Measurements from ENCODE around the gene PDAP1.
A peak's percentile ranks its signal among the peaks of the same experiment; 100 is the strongest.
"Not testable (repeated sequence)": the region's sequence is repeated elsewhere in the genome, so short reads cannot be mapped to it uniquely, and the experiment has no call there.

Gene PDAP1

DNA sequence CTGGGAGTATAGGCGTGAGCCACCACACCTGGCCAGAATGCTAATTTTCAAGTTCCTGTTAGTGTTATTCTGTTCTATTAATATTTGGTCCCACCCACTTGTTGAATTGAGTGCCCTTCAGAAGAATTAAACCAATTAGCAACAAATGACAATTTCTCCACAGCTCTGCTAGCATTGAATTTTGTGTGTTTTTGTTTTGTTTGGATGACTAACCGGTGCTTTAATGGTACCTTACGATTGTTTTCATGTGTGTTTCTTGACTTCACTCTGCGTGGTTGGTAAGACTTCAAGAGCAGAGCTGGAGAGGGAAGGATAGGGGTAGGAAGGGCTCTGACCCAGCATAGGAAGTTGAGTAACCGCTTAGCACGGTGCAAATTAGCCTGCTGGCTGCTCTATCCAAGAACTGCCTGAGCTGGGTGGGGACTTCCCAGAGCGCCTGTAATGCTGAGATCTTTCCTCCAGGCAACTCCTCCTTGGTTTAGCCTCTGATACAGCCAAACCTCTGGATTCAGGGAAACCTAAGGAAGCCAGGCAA is 29.3 kb downstream of the PDAP1 start:
- DNase-seq (ENCODE audit: low spot score), result peak; percentile 53

DNA sequence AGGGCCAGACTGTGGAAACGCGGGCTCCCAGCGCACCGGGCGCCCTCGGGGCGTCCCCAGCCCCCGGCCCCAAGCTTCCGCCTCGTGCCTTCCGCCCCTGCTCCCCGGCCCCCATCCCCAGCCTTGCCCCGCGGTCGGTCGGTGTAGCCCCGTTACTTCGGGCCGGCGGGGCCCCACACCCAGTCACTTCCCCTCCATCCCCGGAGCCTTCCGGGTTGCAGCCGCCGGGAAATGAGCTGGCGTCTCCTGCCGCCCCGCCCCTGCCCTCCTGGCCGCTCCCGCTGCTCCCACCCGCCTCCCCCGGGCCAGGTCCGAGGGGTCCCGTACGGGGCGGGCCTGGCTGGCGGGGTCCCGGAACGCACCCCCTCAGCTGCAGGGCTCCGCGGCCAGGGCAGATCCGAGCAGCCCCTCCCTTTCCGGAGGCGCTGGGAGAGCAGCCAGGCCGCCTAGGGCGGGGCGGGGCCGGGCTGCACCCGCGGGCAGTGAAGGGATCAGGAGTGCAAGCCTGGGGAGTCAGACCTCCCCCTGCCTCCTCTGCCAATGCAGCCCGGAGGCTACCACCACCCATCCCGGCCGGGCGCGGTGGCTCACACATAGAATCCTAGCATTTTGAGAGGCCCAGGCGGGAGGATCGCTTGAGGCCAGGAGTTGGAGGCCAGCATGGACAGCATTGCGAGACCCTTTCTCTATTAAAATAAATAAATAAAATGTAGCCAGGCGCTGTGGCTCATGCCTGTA is 33.2 kb downstream of the PDAP1 start:
- peak; percentile 66 for DNase-seq (ENCODE audit: low spot score)

DNA sequence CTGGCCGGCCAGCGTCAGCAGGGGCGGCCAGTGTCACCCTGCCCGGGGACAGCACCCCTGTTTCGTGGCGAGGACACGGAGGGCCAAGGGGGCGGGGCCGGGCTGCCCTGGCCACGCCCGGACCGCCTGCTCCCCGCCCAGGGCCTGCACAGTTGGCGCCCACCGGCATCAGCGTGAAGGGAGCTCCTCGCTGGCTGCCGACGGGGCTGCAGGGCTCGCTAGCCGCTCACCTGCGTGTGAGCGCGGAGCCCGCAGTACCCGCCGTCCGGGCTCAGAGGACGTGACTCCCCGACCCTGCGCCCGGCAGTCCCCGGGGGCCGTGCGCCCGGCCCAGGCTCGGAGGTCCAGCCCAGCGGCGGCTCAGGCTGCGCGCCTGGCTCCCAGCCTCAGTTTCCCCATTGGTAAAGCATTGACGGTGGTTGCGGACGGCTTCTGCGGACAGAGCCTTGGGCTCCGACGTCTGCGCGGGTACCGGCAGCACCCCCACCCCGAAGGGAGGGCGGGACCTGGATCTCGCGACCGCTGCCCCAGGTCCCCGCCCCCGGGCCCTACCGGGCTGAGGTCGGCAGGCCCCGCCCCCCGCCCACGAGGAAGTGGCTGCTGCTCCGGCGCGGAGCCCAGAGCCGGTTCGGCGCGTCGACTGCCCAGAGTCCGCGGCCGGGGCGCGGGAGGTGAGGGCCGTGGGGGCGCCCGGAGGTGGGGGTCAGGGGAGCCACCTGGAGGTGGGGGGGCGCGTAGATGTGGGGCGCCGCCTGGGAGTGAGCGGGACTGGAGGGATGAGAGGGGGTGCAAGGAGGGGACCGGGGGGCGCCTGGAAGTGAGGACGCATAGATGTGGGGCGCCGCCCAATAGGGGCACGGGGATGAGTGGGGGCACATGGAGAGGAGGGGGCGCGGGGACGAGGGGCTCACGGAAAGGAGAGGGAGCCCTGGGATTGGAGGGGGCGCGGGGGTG is 34.0 kb downstream of the PDAP1 start, which contains the start of gene ARPC1B:
ARPC1B (plus strand) TSS at position 620 of the 954 bp plus-strand sequence. CDS start 10,985 bp downstream, outside the sequence.
- no peak for DNase-seq (ENCODE audit: low spot score)

DNA sequence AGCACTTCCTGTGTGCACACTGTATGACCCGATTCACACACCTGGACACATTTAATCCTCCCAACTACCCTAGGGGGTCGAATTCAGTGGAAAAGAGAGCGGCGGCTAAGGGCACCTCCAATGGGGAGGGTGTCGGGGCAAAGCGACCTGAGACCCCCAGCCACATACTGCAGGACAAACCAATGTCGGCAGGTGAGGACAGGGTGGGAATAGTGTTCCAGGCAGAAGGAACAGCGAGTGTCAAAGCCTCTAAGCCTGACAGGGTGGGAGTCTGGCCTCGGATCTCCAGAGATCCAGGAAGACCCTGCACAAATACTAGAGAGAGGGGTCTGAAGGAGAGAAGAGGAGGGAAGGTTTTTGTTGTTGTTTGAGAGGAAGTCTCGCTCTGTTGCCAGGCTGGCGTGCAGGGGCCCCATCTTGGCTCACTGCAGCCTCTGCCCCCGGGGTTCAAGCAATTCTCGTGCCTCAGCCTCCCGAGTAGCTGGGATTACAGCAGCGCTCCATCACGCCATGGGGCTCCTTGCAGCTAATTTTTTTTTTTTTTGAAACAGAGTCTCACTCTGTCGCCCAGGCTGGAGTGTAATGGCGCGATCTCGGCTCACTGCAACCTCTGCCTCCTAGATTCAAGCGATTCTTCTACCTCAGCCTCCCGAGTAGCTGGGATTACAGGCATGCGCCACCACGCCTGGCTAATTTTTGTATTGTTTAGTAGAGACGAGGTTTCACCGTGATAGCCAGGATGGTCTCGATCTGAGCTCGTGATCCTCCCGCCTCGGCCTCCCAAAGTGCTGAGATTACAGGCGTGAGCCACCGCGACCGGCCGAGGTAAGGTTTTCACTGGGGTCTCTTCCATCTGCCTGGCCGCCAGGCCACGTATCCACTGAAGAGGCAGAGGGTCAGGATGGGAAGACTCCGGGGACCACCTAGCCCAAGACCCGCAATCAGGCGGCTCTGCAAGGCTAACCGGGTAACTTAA is 35.0 kb downstream of the PDAP1 start:
- no peak for DNase-seq (ENCODE audit: low spot score)

DNA sequence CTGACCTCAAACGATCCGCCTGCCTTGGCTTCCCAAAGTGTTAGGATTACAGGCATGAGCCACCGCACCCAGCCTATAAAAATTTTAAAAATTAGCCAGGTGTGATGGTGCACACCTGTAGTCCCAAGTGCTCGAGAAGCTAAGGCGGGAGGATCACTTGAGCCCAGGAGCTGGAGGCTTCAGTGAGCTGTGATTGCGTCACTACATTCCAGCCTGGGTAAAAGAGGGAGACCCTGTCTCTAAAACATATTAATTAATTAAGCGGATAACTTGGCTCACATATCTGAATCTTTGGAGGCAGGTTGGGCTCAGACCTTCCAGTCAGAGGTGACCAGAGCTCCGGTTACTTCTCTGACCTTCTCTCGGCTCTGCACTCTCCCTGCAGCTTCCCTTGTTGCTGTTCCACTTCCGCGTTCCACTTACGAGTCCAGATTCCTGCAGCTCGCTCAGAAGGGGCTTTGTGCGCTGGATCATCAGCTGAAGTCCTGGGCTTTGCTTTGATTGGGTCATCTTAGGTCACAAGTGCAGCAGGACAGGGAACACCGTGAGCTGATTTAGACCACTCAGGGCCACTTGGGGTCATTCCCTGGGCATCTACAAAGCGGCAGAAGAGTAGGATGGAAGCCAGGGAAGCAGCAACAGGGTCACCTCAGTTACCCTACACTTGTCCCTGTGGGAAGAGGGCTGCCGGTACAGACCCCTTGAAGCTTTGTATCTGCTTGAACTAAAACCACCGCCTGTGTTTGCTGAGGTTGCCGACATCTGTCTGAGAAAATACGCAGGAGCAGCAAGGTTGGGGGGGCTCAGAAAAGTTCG is 35.9 kb downstream of the PDAP1 start:
- DNase-seq (ENCODE audit: low spot score), result no peak

DNA sequence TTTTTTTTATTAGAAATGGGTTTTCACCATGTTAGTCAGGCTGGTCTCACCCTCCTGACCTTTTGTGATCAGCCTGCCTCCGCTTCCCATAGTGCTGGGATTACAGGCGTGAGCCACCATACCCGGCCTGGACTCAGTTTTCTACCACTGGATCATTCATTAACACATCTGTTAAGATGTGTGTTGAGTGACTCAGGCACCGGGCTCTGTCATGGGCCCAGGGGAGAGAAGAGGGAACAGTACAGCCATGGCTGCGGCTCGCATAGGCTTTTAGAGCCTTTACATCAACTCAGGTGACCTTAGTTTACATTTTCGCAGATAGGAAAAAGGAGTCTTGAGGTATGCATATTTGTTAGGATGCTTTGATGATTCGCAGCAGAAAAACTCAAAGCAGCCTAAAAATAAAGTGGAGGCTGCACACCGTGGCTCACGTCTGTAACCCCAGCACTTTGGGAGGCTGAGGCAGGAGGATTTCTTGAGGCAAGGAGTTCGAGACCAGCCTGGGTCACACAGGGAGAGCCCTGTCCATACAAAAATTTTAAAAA is 36.9 kb downstream of the PDAP1 start:
- no peak for DNase-seq (ENCODE audit: low spot score)

DNA sequence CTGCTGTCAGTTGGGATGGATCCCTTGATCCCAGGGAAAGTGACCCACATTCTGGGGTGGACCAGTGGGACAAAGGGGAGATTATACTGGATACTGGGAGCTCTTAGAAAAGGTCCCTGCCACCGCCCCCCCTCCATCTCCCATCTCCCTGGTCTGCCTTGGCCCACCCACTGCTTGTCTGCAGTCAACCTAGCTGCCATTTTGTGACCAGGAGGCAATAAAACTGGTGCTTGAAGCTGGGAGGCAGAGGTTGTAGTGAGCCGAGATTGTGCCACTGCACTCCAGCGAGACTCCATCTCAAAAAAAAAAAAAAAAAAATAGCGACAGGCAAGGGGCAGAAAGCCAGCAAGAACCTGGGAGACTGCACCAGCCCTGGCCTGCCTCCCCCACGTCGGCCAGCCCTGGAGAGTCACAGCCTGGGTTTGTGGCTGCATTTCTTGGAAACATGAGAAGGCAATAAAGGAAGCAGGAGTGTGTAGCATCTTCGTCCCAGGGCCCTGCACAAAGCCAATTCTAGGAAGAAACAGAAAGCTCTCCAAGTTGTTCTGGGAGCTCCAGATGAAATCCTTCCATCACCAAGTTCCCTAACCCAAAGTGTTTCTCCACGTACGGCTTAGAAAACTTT is 38.5 kb downstream of the PDAP1 start:
- DNase-seq (ENCODE audit: low spot score), result no peak

DNA sequence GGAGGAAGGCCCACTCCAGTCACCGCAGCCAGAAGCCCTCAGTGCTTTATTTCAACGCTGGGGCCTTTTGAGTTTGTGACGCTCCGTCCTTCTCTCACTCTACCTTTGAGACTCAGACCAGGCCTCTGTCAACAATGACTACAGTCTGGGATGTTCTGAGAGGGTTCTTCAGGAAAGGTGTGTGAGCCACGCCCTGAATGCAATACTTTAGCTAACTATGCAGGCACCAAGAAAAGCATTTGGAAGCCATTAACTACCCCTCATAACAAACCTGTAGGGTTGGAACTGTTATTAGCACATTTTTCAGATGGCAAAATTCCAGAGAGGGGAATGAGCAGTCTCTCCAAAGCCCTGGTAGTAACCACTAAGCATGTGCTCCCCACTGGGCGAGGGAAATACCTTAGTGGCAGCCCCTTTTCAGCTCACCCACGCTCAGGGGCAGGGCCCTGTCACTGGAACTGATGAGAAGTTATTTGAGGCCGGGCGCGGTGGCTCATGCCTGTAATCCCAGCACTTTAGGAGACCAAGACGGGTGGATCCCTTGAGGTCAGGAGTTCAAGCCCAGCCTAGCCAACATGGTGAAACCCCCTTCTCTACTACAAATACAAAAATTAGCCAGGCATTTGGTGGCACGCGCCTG is 39.5 kb downstream of the PDAP1 start:
- no peak for DNase-seq (ENCODE audit: low spot score)

DNA sequence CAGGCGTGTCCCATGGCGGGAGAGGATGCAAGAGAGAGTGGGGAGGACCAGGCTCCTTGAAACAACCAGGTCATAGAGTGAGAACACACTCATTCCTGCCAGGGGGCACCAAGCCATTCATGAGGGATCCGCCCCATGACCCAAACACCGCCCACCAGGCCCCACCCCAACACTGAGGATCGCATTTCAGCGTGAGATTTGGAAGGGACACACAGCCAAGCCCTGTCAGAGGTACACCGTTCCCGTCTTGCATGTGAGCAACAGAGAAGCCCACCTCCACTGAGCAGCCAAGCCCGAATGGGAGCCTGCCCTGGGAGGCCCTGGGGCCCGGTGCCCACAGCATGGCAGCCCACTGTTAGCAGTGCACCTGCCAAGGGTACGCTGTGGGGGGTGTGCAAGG is 41.8 kb downstream of the PDAP1 start:
- DNase-seq (ENCODE audit: low spot score), result no peak

DNA sequence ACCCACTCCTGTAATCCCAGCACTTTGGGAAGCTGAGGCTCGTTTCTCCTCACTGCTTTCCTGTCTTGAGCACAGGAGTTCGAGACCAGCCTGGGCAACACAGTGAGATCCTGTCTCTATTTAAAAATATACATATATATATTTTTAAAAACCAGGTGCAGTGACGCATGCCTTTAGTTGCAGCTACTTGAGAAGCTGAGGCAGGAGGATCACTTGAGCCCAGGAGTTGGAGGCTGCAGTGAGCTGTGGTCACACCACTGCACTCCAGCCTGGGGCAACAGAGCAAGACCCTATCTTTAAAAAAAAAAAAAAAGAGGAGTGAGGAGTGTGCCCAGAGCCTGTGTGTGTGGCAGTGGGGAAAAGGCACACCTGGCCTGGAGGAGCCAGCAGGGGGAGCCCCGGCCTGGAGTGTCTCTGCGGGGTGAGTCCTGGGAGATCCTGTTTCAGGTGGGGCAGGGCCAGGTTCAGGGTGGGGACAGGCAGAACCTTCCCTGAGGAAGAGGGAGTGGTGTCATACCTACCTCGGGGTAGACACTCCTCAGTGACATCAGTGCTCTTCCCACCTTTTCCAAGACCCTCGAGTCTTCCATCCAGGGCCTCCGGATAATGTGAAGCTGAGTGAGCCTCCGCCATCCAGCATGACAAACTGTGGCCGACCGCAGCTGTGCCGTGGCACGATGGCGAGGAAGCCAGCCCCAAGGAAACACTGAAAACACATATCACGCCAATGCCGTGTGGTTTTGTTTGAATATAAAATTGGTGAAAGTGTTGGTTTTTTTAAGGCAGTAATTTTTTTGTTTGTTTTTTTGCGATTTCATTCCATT is 42.9 kb downstream of the PDAP1 start:
- DNase-seq (ENCODE audit: low spot score), result peak; percentile 74

DNA sequence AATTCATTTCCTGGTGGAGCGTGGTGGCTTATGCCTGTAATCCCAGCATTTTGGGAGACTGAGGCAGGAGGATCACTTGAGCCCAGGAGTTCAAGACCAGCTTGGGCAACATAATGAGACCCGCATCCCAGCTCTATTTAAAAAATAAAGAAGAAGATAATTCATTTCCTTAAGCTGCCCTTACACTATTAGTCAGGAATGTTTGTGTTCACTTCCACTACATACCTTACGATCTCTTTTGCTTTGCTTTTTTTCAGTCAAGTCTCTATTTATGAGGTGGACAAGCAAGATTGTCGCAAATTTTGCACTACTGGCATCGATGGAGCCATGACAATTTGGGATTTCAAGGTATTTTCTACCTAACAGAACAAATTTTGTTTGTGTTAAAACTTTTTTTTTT is 45.1 kb downstream of the PDAP1 start:
- no peak for DNase-seq (ENCODE audit: low spot score)

DNA sequence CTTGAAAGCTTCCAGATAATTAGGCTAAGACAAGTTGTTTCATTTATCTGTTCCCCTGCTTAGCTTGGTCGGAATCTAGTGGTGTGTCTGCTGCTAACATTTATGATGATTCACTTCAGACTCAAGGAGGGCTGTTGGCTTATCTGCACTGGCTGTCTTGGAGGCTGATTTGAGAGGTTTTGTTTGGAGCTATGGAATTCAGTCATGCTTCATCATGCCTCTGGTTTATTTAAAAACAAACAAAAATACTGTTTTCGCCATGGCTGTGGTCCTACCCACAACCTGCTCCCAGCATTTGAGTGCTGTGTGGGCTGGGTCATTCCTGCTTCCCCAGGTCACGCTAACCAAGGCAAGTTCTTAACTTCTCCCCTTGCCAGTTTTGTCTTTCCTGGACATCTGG is 45.6 kb downstream of the PDAP1 start:
- no peak for DNase-seq (ENCODE audit: low spot score)

DNA sequence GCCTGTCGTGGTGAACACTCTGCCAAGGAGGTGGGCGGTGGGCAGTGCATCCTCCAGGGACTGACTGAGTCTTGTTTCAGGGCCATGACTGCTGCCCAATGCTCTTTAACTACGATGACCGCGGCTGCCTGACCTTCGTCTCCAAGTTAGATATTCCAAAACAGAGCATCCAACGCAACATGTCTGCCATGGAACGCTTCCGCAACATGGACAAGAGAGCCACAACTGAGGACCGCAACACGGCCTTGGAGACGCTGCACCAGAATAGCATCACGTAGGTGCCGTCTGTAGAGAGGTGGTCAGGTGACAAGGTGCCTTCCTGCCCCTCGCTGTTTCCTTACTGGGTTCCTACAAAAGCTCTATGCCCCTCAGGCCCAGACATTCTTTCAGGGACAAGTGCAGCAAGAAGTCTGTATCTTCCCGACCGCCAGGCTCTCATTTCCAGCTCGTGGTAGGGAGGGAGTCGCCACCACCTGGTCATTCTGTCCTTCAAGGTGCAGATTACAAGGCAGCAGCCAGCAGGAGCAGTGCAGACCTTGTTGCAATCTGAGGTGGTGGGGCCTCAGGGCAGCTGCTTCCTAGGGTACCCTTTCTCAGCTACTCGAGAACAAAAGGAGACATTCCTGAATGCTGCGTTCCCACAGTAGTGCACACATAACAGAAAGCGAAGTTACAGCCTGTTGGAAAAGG is 48.8 kb downstream of the PDAP1 start:
- DNase-seq (ENCODE audit: low spot score), result no peak

DNA sequence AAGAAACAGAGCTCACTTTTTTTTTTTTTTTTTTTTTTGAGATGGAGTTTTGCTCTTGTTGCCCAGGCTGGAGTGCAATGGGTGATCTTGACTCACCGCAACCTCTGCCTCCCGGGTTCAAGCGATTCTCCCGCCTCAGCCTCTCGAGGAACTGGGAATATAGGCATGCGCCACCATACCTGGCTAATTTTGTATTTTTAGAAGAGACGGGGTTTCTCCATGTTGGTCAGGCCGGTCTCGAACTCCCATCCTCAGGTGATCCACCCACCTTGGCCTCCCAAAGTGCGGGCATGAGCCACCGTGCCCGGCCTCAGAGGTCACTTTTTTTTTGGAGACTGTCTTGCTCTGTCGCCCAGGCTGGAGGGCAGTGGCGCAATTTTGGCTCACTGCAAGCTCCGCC is 49.9 kb downstream of the PDAP1 start:
- DNase-seq (ENCODE audit: low spot score), result not testable (repeated sequence)

DNA sequence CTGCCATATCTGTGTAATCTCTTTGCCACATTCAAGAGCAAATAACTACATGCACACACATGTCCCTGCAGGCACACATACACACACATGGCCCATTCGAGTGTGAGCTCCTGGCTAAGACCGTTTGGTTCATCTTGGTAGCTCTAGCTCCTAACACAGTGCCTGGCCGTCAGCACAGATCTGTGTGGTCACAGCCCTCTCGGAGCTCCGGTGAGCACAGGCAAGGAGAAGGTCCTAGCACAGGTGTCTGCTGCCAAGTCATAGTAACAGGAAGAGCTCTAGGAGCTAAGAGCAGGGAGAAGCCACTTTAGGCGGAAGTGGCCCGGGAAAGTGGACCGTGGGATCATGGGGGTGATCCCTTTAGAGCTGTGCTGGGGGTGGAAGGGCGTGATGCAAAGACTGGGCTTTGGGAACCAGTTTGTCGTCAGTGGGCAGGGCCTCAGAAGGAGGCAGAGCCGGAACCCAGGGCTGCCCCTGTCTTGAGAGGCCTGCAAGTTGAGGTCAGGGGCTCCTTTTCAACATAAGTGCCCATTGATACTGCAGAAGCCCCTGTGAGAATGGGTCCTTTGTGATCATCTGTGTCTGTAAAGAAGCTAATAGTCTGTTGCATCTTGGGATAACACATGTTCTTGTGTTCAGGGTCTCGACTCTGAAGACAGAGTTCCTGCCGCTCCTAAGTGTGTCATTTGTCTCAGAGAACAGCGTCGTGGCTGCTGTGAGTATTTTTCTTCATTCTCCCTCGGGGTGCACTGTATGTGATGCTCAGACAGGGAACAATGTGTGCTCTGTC is 50.5 kb downstream of the PDAP1 start:
- DNase-seq (ENCODE audit: low spot score), result no peak

DNA sequence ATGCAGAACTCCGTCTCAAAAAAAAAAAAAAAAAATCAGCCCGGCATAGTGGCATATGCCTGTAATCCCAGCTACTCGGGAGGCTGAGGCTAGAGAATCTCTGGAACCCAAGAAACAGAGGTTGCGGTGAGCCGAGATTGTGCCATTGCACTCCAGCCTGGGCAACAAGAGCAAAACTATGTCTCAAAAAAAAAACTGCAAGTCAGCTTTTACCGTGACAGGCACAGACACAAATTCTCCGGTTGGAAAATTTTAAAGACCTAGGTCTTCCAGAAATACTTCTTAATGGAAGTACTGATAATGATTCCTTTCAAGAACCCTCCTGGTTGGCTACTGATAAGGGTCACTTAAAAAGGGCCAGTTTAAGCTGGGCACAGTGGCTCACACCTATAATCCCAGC is 53.3 kb downstream of the PDAP1 start:
- DNase-seq (ENCODE audit: low spot score), result no peak

DNA sequence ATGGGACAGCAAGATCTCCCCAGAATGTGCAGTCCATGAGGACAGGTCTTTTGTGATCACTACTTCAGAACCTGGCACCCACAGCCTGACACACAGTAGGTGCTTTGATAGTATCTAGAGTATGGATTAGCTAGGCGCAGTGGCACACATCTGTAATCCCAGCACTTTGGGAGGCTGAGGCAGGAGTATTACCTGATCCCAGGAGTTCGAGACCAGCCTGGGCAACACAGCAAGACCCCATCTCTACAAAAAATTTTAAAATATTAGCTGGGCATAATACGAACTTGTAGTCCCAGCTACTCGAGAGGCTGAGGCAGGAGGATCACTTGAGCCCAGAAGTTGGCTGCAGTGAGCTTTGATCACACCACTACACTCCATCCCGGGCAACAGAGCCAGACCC is 56.1 kb downstream of the PDAP1 start:
- DNase-seq (ENCODE audit: low spot score), result no peak
